Measurements from ENCODE around the gene LDLRAD3.

The LDLRAD3 gene

GRCh38 chr11:35943713-35944502 lies at the start of gene LDLRAD3:
Gene LDLRAD3, plus strand, starts transcription at chr11:35944062. Its CDS starts 37 bp downstream, at chr11:35944099.
- TF ChIP-seq ARNT (IDR thresholded peaks at IDR 0.05), result no peak
- peak; percentile 68; the same call in 1 of the 2 replicates for TF ChIP-seq L3MBTL2 (conservative IDR thresholded peaks at IDR 0.05)
- TF ChIP-seq TARDBP (IDR thresholded peaks at IDR 0.05), result no peak
- TF ChIP-seq FOXK2 (IDR thresholded peaks at IDR 0.05), result no peak
- TF ChIP-seq CTBP1 (IDR thresholded peaks at IDR 0.05; ENCODE audit: borderline replicate concordance), result no peak
- DNase-seq (ENCODE audit: extremely low spot score), result peak; percentile 78
- ChIA-PET CTCF (interaction anchor here (0.6 to 1.7 kb wide), 2 partner anchors 67 to 315 kb away, joined by 3 to 4 read pairs; no protein-coding TSS in a partner anchor), POLR2A (interaction anchor here (0.8 kb wide), 1 partner anchor 119 kb away, joined by 3 read pairs; no protein-coding TSS in a partner anchor)

DNA sequence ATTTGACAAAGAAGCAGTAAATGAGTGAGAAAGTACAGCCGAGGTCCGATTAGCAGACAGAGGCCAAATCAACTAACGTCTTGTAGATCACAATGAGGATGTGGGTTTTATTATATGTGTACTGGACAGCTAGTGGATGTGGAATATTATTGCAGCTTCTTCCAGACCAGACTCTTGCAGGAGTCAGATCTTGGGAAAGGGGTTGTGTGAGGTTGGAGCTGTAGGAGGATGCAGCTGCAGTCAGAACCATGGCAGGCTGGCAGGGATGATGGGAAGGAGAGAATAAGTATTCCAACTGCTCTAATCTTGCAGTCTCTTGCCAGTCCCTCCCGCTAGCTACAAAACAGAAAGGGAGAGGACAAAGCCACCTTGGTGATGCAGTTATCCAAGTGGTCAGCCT lies 46.8 kb upstream of the LDLRAD3 start:
- DNase-seq (ENCODE audit: extremely low spot score), result no peak
- POLR2A ChIA-PET, result interaction anchor here (0.7 kb wide), 1 partner anchor 23 kb away, joined by 3 read pairs; no protein-coding TSS in a partner anchor

GRCh38 chr11:35902961-35903360 lies 40.9 kb upstream of the LDLRAD3 start:
- no peak for TF ChIP-seq FOXA1 (IDR thresholded peaks at IDR 0.05)
- TF ChIP-seq LEF1 (IDR thresholded peaks at IDR 0.05; ENCODE audit: borderline replicate concordance), result no peak
- no peak for TF ChIP-seq PKNOX1 (IDR thresholded peaks at IDR 0.05)
- no peak for TF ChIP-seq FOXM1 (IDR thresholded peaks at IDR 0.05; ENCODE audit: borderline replicate concordance)
- no peak for TF ChIP-seq ELF4 (IDR thresholded peaks at IDR 0.05)
- TF ChIP-seq ZNF384 (IDR thresholded peaks at IDR 0.05), result no peak
- no peak for TF ChIP-seq CTBP1 (IDR thresholded peaks at IDR 0.05; ENCODE audit: borderline replicate concordance)
- TF ChIP-seq L3MBTL2 (conservative IDR thresholded peaks at IDR 0.05), result no peak
- no peak for TF ChIP-seq SP1 (IDR thresholded peaks at IDR 0.05)
- no peak for TF ChIP-seq BHLHE40 (IDR thresholded peaks at IDR 0.05; ENCODE audit: borderline replicate concordance)
- no peak for TF ChIP-seq NFRKB (IDR thresholded peaks at IDR 0.05)
- no peak for TF ChIP-seq SUZ12 (IDR thresholded peaks at IDR 0.05)
- TF ChIP-seq ARNT (IDR thresholded peaks at IDR 0.05), result no peak
- no peak for TF ChIP-seq HDGF (IDR thresholded peaks at IDR 0.05; ENCODE audit: borderline replicate concordance)
- TF ChIP-seq TARDBP (IDR thresholded peaks at IDR 0.05), result no peak
- TF ChIP-seq FOXK2 (IDR thresholded peaks at IDR 0.05), result no peak
- ChIA-PET CTCF (no interaction called here), POLR2A (no interaction called here)
- no peak for DNase-seq (ENCODE audit: extremely low spot score)

More for the DNA sequence above, 46.8 kb upstream of the LDLRAD3 start:
- no peak for TF ChIP-seq SUZ12 (IDR thresholded peaks at IDR 0.05)
- no peak for TF ChIP-seq FOXA1 (IDR thresholded peaks at IDR 0.05)
- CTCF ChIA-PET, result interaction anchor here (0.9 kb wide), 1 partner anchor 73 kb away, joined by 3 read pairs; no protein-coding TSS in a partner anchor

DNA sequence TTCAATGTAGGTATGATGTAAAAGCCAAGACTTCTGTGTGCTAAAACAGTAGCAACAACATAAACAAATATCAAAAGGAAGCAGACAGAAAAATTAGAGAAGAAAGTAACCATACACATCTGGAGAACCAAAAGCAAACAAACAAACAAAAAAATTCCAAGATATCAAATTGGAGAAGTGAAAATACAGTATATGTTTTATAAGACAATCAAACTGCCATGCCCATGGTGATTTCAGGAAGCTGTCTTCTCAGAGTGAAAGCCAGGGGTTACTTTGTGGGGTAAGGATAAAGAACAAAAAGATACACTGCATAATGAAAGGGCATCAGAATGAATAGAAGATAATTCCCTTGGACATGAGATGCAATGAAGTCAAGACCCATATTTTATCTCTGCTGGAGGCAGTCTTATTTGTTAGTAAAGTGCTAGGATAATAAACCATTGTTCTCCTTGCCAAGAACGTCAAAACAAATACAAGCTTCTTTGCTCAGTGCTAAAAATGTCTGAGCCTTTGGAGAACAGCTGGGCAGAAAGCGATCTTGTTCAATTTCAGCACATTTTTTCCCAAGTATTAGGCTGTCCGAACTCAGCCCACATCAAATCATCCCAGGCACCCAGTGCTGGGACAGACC lies 38.1 kb upstream of the LDLRAD3 start:
- POLR2A ChIA-PET, result no interaction called here
- TF ChIP-seq ARNT (IDR thresholded peaks at IDR 0.05), result no peak
- TF ChIP-seq LEF1 (IDR thresholded peaks at IDR 0.05; ENCODE audit: borderline replicate concordance), result no peak
- TF ChIP-seq SP1 (IDR thresholded peaks at IDR 0.05), result no peak
- no peak for TF ChIP-seq HDGF (IDR thresholded peaks at IDR 0.05; ENCODE audit: borderline replicate concordance)
- no peak for TF ChIP-seq FOXK2 (IDR thresholded peaks at IDR 0.05)
- TF ChIP-seq SUZ12 (IDR thresholded peaks at IDR 0.05), result no peak
- TF ChIP-seq PKNOX1 (IDR thresholded peaks at IDR 0.05), result no peak
- no peak for TF ChIP-seq BHLHE40 (IDR thresholded peaks at IDR 0.05; ENCODE audit: borderline replicate concordance)
- no peak for TF ChIP-seq FOXA1 (IDR thresholded peaks at IDR 0.05)
- no peak for TF ChIP-seq TARDBP (IDR thresholded peaks at IDR 0.05)
- no peak for TF ChIP-seq CTBP1 (IDR thresholded peaks at IDR 0.05; ENCODE audit: borderline replicate concordance)
- no peak for TF ChIP-seq NFRKB (IDR thresholded peaks at IDR 0.05)
- no peak for TF ChIP-seq ELF4 (IDR thresholded peaks at IDR 0.05)
- no peak for TF ChIP-seq FOXM1 (IDR thresholded peaks at IDR 0.05; ENCODE audit: borderline replicate concordance)
- no peak for TF ChIP-seq ZNF384 (IDR thresholded peaks at IDR 0.05)
- no peak for TF ChIP-seq L3MBTL2 (conservative IDR thresholded peaks at IDR 0.05)
- DNase-seq (ENCODE audit: extremely low spot score), result no peak
- CTCF ChIA-PET, result no interaction called here

DNA sequence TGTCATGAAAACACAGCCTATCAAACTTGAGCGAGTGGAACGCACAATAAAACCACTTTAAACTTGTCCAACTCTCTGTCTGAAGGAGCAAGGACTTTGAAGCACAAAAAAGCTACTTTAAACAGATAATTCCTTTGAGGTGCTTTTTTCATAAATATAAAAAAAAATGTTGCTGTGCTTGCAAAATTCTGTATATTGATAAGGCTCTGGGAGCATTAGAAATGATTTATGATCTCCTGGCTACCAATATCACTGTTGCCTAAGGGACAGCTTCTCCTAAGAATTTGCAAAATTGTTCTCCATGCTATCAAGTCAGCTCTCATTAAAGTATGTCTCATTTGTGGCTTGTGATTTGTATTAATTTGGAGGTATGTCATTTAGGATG lies 37.6 kb upstream of the LDLRAD3 start:
- no peak for TF ChIP-seq NFRKB (IDR thresholded peaks at IDR 0.05)
- no peak for TF ChIP-seq SP1 (IDR thresholded peaks at IDR 0.05)
- TF ChIP-seq ARNT (IDR thresholded peaks at IDR 0.05), result no peak
- no peak for TF ChIP-seq LEF1 (IDR thresholded peaks at IDR 0.05; ENCODE audit: borderline replicate concordance)
- TF ChIP-seq CTBP1 (IDR thresholded peaks at IDR 0.05; ENCODE audit: borderline replicate concordance), result no peak
- no peak for TF ChIP-seq FOXM1 (IDR thresholded peaks at IDR 0.05; ENCODE audit: borderline replicate concordance)
- no peak for TF ChIP-seq ELF4 (IDR thresholded peaks at IDR 0.05)
- no peak for TF ChIP-seq L3MBTL2 (conservative IDR thresholded peaks at IDR 0.05)
- TF ChIP-seq PKNOX1 (IDR thresholded peaks at IDR 0.05), result no peak
- no peak for TF ChIP-seq SUZ12 (IDR thresholded peaks at IDR 0.05)
- TF ChIP-seq FOXK2 (IDR thresholded peaks at IDR 0.05), result no peak
- CTCF ChIA-PET, result no interaction called here
- POLR2A ChIA-PET, result no interaction called here

GRCh38 chr11:35906681-35907080 lies 37.2 kb upstream of the LDLRAD3 start:
- CTCF ChIA-PET, result no interaction called here
- POLR2A ChIA-PET, result no interaction called here
- TF ChIP-seq L3MBTL2 (conservative IDR thresholded peaks at IDR 0.05), result no peak
- no peak for TF ChIP-seq HDGF (IDR thresholded peaks at IDR 0.05; ENCODE audit: borderline replicate concordance)
- no peak for DNase-seq (ENCODE audit: extremely low spot score)

More for the DNA sequence above, 37.6 kb upstream of the LDLRAD3 start:
- no peak for DNase-seq (ENCODE audit: extremely low spot score)

Measured in HEK293T (cell line).